Measurements from ENCODE around the gene RPS6KA4.

GRCh38 chr11:64400102-64400501, 41.1 kb downstream of the RPS6KA4 start:
- TF ChIP-seq CTCF (IDR thresholded peaks at IDR 0.05), result no peak
- TF ChIP-seq POLR2A (IDR thresholded peaks at IDR 0.05; ENCODE audit: low read depth), result no peak
- no peak for TF ChIP-seq EP300 (IDR thresholded peaks at IDR 0.05)
- TF ChIP-seq POLR2AphosphoS5 (IDR thresholded peaks at IDR 0.05), result no peak

Measured in esophagus muscularis mucosa (tissue), 4 donors.